GM21526 (cell line): ENCODE measurements around the gene PARD3.

Source experiments
- ATAC-seq: cut with Tn5 transposase; IDR thresholded peaks from one replicate; pipeline ENCODE4 v1.9.1; 2021; ENCODE audit warnings: moderate library complexity; ENCODE audit not compliant: unreplicated experiment, low FRiP score

Gene PARD3

DNA sequence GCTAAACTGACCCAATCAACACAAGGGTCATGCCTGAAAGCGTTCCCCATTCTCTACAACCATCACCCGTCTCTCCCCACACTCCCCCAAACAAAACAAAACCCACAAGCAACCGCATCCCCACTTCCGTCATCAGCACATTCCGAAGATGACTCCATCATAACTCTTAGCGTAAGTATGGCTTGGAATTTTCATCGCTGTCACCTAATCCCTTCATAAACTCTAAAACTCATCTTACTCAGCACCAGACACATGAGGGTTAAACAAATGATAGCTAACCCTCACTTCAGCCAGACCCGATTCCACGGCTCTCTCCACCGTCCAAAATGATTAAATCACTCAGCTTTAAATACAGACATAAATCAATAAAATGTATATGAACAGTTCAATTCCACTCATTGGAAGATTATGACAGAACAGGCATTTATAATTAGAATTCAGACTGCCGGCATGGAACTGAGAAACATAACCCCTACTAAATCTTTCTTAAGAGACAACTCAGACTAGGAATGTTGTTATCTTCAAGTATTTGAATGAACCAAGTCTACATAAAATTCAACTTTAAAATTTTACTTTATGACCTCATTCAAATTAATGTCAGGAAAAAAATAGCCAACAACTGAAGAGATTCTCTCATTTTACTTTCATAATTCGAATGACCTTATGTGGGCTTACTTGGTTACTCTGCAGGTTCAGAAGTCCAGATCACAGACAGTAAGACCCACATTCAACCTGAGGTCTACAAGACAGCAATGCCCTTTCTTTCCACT lies 215.9 kb downstream of the PARD3 start:
- no peak for ATAC-seq

DNA sequence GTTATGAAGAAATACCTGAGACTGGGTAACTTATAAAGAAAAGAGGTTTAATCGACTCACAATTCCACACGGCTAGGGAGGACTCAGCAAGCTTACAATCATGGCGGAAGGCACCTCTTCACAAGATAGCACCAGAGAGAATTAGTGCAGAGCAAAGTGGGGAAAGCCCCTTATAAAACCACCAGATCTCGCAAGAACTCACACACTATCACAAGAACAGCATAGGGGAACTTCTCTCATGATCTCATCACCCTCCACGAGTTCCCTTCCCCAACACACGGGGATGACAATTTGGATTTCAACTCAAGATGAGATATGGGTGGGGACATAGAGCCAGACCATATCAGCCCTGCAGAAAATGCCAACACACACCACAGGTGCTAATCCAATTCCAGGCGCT lies 218.7 kb downstream of the PARD3 start:
- ATAC-seq, result no peak

DNA sequence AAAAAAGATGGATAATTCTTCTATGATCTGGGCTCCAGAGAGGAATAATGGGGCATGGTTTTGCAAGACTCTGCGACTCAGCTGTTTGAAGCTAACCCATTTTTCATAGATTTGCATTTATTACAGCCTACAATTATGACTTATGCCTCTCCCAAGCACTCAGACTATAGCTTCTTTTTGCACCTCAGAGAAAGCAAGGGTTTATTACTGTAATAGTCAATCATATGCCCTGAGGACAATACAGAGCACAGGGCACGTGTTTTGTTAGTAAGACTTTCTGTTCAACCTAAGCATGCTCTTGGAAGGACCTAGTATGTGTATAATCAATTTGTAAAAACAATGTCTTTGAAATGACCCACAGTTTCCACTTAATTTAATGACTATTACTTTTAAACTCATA lies 221.2 kb downstream of the PARD3 start:
- no peak for ATAC-seq

DNA sequence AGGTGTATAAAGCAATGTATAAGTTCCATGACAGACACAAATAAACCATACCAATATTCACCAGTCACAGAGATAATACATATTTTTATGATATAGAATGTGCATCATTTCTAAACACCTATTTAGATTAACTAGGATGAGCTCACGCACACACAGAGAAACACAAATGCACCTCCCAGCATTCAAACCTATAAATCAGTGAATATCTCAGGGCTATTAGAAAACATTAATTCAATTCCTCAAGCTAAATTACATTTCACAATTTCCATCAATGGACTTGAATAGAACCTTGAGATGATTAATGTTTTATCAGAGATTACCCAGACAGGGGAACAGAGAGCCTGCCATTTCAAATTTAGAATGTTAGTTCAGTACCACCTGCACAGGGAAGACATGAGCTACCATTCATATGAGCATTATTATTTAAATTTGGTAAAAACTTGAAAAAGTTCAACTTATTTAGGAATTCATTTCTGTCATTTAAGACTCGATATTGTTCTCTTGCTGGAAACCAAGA lies 221.7 kb downstream of the PARD3 start:
- ATAC-seq, result no peak

DNA sequence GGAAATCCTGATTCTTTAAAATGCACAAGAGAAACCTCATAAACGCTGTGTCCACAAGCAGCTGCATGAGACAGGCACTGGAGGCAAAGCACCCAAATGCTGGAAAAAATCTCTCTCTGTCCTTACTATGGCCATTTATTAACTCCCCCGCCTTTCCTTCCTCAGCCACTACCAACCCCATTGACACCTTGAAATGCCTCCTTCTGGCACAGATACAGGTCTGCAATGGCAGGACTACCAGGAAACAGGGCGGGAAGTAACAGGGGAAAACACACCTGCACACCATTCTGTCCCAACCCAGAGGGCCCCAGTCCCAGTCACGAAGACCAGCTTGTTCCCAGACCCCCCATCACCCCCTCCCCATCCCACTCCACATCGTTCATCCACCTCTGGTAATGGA lies 224.3 kb downstream of the PARD3 start:
- ATAC-seq, result no peak

DNA sequence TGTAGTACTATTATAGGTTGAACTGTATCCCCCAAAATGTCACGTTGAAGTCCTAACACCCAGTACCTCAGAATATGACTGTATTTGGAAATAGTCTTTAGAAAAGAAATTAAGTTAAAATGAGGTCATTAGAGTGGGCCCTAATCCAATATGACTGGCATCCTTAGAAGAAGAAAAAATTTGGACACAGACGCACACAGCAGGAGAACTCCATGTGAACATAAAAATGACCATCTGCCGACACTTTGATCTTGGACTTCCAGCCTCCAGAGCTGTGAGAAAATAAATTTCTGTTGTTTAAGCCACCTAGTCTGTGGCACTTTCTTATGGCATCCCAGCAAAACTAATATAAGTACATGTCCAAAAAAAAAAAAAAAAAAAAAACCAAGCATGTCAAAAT lies 225.8 kb downstream of the PARD3 start:
- no peak for ATAC-seq

DNA sequence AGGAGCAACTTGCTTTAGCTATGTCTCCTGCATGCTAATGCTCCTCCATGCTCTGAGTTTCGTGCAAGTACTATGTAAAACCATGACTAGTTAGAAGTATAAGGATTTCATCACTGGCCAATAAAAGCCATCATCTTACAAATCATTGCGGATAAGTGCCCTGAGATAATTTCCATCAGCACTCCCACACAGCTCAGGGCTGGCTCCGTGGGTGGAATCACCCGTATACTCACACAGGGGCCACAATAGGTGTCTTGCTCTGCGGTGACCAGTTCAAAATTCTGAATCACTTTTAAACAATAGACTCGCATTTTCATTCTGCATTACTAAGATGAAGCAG lies 227.4 kb downstream of the PARD3 start:
- no peak for ATAC-seq

DNA sequence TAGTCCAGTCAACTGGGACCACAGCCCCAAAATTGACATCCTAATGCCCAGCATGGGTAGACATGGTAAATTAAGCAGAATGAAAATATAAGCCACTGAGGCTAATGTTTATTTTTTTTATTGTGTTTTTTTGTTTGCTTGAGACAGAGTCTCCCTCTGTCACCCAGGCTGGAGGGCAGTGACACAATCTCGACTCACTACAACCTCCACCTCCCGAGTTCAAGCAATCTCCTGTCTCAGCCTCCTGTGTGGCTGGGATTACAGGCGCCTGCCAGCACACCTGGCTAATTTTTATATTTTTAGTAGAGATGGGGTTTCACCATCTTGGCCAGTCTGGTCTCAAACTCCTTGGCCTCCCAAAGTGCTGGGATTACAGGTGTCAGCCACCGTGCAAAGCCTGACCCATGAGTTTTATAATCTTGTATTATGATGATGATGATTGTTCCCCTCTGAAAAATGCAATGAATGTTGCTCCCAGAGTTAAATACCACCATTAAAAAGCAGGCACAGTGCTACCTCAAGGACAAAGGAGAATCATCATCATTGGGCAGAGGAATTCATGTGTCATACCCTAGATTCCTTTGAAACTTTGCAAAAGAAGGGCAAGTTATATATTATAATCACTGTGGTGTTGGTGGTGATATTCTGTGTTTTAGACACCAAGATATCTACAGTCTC lies 228.0 kb downstream of the PARD3 start:
- no peak for ATAC-seq

DNA sequence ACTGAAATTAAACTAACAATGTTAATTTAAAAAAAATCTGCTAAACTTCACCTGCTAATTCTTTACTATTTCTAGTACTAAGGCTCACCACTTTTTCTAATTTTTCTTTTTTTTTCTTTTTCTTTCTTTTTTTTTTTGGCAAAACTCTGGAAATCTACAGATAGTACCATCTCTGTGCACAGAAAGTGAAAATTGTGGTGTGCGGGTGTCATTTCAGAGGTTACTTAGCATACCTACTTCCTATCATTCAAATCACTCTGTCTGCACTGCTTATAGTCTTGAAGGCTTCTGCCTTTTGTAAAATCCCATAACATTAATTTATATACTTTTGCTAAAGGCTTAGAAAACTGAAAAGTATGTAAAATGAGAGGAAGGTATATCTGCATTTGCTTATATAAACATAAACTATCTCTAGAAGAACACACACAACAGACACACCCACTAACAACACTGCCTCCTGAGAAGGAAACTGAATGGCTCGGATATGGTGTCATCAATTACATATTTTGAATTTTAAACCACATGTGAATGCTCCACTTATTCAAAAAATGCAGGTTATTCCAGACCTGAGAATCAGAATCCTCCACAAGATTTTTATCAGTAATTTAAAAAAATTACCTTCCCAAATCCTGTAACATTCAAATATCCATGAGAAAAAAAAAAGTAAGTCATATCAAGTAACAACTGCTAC lies 229.5 kb downstream of the PARD3 start:
- ATAC-seq, result no peak

DNA sequence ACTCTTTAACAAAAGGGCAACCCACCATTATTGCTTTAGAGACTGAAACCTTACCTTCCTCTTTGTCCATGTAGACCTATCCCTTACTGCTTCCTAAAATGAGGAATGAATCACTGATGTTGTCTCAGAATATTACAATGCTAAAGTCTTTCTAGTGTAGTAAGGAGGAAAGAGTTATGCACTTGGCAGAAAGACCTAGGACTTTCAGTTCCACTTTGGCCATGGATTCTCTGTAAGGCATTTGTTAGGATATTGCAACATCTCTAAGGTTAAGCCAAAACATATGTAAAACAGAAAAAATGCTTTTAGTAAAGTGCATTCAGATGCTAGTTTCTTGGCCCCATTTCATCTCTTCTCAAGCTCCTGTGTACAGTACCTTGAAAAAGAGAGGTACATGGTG lies 230.9 kb downstream of the PARD3 start:
- ATAC-seq, result no peak

DNA sequence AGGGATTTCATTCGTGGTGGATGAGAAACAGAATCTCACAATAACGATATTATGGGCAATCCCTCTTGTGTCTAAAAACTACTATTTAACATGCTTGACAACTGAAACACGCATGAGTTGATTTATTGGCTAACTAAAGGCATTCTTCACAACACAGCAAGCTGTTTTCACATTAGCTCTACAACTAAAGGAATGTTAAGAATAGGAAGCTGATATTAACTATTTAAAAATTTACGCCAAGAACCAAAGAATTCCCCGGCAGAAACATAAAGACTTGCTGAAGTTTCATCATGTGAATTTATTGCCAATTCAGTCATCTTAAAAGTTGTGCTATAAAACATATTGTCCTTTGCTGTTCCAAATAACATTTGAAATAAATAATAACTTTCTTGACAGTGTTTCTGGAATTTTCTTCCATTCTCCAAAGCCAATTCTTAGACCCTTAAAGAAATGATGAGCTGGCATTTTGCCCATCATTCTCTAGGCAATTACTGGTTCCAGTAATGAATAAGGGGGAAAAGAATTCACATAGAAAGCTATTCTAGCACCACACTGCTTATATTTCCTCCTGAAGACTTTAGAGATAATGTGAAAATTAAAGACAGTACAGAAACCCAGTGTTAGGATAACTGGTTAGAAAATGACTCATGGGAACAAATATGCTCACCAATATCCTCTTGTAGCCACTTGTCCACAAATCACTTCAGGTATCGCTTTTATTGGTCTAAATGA lies 233.1 kb downstream of the PARD3 start:
- no peak for ATAC-seq

DNA sequence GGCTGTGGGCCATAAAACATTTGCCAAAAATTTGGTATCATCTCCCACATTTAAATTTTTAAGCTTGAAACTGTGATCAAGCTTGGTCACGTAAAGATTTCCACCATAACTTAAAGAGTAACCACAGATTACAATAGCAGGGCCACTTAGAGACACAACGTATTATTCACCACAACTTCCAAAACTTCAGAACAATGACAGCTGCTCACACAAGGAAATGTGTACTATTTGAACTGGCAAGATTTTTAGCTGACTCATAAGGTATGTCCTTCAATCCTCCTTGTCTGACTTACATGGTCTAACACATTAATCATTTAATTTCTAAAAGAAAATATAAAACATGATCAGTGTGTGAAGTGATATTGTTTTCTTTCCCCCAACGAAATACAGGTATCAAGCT lies 234.5 kb downstream of the PARD3 start:
- ATAC-seq, result no peak

DNA sequence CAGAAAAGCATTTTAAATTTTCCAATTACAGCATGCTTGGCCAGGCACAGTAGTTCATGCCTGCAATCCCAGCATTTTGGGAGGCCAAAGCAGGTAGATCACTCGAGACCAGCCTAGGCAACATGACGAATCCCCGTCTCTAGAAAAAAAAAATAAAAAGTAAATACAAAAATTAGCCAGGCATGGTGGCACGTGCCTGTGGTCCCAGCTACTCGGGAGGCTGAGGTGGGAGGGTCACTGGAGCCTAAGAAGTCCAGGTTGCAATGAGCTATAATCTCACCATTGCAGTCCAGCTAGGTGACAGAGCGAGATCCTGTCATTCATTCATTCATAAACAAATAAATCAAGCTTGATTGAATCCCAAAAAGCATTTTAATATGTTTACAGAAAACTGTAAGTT lies 234.9 kb downstream of the PARD3 start:
- no peak for ATAC-seq

DNA sequence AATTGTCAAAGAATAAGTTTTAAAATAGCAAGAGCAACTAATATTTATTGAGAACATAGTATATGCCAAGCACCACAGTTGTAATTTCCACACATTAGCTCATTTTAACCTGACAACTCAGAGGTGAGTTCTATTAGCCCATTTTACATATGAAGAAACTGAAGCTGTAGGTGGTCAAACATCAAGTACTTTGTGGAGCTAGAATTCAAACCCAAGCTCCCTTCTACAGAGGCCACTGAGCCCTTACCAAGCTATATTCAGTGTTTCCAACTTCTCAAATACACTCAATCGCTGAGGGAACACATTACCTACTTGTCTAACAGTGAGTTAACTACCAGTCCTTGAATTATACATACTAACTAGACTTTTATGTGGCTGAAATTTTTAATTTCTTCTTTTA lies 236.6 kb downstream of the PARD3 start:
- no peak for ATAC-seq

DNA sequence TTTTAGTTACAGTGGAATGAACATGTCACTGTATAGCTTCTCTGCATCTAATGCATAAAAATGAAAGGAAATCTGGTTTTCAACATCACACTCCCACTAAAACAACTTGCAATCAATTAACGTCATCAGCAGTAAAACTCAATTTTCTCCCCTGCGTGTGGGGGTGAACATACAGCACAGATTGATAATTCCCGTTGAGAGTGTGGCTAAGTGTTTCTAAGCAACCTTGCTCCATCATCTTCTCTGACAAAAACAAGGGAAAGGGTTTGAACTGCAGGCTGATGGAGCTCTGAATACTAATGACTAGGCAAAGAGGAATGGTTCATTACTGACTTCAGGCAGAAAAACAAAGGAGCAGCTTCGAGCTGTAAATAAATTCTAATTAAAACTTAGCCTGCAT lies 238.3 kb downstream of the PARD3 start:
- no peak for ATAC-seq

DNA sequence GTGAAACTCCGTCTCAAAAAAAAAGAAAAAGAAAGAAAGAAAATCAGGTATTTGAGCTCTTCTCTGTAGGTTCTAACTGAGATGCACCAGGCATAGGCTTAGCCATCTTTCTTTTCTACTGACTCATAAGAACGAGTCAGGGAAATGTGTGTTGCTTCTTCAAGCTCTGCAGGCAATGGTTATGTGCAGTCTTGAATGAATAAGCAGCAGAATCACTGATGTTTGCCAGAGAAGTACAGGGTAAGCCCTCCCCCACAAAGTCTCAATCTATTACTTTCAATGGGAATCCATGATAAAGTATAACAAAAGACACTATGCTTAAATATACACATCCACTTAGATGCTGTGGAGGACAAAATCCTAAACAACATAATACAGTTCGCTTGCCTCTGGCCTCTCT lies 239.2 kb downstream of the PARD3 start:
- no peak for ATAC-seq

DNA sequence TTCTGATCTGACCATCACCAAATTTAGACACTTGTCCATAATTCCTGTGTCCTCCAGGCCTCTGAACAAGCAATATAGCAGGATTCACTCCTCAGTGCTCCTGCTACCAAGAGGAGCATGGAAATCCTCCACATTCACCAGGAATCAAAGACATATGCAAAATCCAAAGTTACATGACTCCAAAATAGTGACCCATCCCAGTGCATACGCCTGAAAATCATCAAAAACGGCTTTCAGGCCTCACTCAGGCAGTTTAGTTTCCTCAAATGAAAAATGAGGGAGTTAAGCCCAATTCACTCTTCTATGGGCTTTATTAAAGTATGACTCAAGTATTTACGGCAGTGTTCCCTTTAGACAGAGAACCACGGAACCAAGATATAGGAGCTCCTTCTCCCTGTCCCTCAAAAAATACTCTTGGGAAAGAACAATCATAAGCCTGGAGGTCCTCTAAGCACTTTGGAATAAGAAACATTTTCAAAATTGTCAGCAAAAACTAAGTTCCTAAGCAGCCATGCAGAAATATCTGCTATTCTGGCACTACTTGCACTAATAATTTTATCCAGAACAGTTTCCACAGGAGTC lies 240.7 kb downstream of the PARD3 start:
- ATAC-seq, result no peak

DNA sequence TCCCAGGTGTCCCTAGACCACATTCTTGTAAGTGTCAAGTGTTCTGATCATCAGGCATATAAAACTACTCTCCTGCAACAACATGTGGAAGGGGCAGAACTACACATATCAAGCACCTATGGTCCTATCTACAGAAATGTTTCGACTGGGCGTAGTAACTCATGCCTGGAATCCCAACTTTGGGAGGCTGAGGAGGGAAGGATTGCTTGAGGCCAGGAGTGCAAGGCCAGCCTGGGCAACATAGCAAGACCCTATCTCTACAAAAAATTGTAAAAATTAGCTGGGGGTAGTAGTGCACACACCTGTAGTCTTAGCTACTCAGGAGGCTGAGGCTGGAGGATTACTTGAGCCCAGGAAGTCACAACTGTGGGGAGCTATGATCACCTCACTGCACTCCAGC lies 244.2 kb downstream of the PARD3 start:
- no peak for ATAC-seq

DNA sequence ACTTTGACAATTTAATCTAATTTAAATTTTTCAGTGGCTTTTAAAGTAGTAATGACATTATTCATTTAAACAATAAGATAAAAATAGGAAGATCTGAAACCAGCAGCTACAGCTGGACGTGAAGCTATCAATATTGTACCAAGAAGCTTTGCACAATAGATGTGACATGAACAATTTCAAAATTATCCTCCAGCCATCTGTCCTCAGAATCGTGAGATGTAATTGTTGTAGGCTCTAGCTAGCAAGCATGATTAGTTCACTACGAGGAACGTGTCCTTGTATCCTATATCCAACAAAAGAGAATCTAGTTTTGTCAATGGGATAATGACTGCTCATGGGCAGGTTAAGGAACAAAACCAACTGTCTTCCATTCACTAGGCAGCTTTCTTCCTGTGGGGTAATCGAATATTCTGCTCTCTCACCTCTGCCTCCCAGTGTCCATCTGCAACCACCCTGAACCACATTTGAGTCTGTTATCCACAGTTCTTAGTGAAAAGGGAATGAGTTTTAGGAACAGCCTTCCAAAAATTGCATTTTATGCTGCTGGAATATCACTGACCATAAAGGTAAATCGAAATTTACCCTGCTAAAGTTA lies 247.3 kb downstream of the PARD3 start:
- no peak for ATAC-seq

DNA sequence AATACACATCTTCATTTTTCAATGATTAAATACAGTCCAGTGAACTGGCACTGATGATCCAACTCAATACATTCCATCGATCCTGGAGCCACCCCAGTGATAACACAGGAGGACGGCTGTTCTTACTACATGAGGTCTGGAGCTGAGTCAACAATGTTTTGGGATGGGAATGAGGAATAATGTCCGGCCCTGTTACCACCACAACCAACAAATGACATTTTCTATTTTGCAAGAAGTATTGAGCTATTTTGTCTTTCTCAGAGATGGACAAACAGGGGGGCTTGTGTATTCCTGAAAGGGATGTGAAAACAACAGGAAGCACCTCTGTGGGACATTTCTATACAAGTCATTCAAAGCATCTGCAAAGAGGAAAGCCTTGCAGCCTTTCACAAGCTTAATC lies 249.2 kb downstream of the PARD3 start:
- no peak for ATAC-seq
